Lung (tissue), 12 donors: ENCODE results near the gene CHST11. TPM values are rescaled to one million over a fixed set of nuclear protein-coding genes. Genes with fewer than 3 reads are reported as not detected.

ENCODE experiments used
- ATAC-seq: fragments of 200-7000 bp; cut with Tn5 transposase; one replicate; pipeline ENCODE4 v1.9.1; 2020; ENCODE audit warnings: moderate number of reproducible peaks; ENCODE audit not compliant: insufficient read depth, low FRiP score
- DNase-seq, 3 donors: peaks; one replicate each; pipeline ENCODE4 v3.0.0-alpha.2; 2013 to 2017
- H3K27ac ChIP-seq, 2 donors: one replicate each; pipeline ENCODE4 v1.5.1; 2013; ENCODE audit warnings: mild to moderate bottlenecking in 2 of 2, moderate library complexity in 2 of 2, control low read depth in 1 of 2, inconsistent platforms in 1 of 2, low read depth in 1 of 2, low read length in 1 of 2
- H3K27me3 ChIP-seq, 3 donors: one replicate each; pipeline ENCODE4 v1.5.1; 2013; ENCODE audit warnings: low read length in 2 of 3; ENCODE audit not compliant: control insufficient read depth in 3 of 3, insufficient read depth in 3 of 3
- H3K36me3 ChIP-seq, 4 donors: one replicate each; pipeline ENCODE4 v1.5.1; 2013; ENCODE audit warnings: low read length in 4 of 4, mild to moderate bottlenecking in 1 of 4, moderate library complexity in 1 of 4; ENCODE audit not compliant: control insufficient read depth in 4 of 4, insufficient read depth in 4 of 4
- H3K4me1 ChIP-seq, 5 donors: one replicate each; pipeline ENCODE4 v1.5.1; 2013; ENCODE audit warnings: low read length in 5 of 5, mild to moderate bottlenecking in 2 of 5, moderate library complexity in 1 of 5; ENCODE audit not compliant: control insufficient read depth in 5 of 5, insufficient read depth in 5 of 5
- H3K4me3 ChIP-seq: one replicate; pipeline ENCODE4 v1.5.1; 2013; ENCODE audit warnings: mild to moderate bottlenecking, control low read depth, moderate library complexity
- H3K9ac ChIP-seq, 2 donors: one replicate each; pipeline ENCODE4 v1.5.1; 2013; ENCODE audit warnings: low read length in 2 of 2, control low read depth in 1 of 2; ENCODE audit not compliant: insufficient read depth in 1 of 2
- H3K9me3 ChIP-seq, 4 donors: one replicate each; pipeline ENCODE4 v1.5.1; 2013; ENCODE audit warnings: low read length in 3 of 4, mild to moderate bottlenecking in 1 of 4, moderate library complexity in 1 of 4; ENCODE audit not compliant: control insufficient read depth in 4 of 4, insufficient read depth in 3 of 4
- WGBS, 2 donors: extraction: QIAGEN DNeasy Blood & Tissue Kit; methylation state at CpG; one replicate each; pipeline ENCODE4 v1.1.7; 2013; 5-methylcytosine and 5-hydroxymethylcytosine counted together
- polyA plus RNA-seq, 2 donors: library from polyadenylated mRNA; stranded (reverse); fragments of 200-250 nt; gene quantifications; one replicate each; pipeline ENCODE4 v1.2.1, GENCODE V29; 2013
- total RNA-seq, 2 donors: library from RNA; depleted of rRNA in 1 of 2; stranded (reverse); fragments of >200 nt in 1 of 2; gene quantifications; one replicate each; pipeline ENCODE4 v1.2.1, GENCODE V29; 2014 to 2021
- TF ChIP-seq, protein P1 (sequence below): IDR thresholded peaks from 2 replicates; pipeline ENCODE4 v1.5.1; 2012; ENCODE audit warnings: mild to moderate bottlenecking; ENCODE audit errors: control extremely low read depth, extremely low read depth
- donor health status: control.
- donor health status: control.
- donor health status: Bipolar disorder and iron deficiency.
- donor health status: healthy.
- donor health status: DM: yes; HTN: yes; CAD: no.

The CHST11 gene
- total and polyA plus RNA-seq, 4 donors: 9.0 to 63.2 (median 27.7) TPM

DNA sequence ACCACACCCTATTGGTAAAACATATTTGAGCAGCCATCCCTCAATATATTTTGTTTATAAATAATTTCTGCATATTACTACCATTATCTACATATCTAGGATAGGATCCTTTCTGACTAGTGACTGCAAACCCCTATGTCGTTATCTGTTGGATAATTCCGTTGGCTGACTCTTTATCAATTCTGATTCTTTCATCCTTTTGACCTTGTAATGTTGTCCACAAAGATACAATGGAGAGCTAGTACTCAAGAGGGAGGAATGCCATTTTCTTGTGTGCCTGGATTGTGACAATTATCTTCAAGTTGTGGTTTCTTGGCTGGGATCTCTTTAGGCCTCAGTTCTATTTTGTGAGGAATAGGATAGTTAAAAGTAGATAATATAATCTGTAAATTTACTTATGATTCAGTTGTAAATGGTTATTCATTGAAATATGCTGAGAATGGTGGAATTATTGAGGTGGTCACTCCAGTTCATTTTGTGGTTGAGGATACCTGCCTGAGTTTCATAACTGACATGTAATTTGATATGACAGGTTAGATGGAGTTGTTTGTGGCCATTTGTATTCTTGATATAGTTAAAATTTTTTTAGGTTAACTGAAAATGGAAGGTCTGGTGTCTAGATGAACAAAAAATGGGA, 10.1 kb downstream of the CHST11 start:
- no peaks in the 10 kb centered on the region for H3K27me3 ChIP-seq
- no peak overlapping the region for H3K9ac ChIP-seq
- H3K4me3 ChIP-seq: no peak overlapping the region
- no peak for DNase-seq
- peaks cover 0 to 7% (median 0%) of the 10 kb centered on the region in 5 donors for H3K4me1 ChIP-seq
- TF ChIP-seq, protein P1, sequence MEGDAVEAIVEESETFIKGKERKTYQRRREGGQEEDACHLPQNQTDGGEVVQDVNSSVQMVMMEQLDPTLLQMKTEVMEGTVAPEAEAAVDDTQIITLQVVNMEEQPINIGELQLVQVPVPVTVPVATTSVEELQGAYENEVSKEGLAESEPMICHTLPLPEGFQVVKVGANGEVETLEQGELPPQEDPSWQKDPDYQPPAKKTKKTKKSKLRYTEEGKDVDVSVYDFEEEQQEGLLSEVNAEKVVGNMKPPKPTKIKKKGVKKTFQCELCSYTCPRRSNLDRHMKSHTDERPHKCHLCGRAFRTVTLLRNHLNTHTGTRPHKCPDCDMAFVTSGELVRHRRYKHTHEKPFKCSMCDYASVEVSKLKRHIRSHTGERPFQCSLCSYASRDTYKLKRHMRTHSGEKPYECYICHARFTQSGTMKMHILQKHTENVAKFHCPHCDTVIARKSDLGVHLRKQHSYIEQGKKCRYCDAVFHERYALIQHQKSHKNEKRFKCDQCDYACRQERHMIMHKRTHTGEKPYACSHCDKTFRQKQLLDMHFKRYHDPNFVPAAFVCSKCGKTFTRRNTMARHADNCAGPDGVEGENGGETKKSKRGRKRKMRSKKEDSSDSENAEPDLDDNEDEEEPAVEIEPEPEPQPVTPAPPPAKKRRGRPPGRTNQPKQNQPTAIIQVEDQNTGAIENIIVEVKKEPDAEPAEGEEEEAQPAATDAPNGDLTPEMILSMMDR: no peak
- H3K9me3 ChIP-seq: no peaks in the 10 kb centered on the region
- WGBS, 2 donors: 89 to 92% methylated on average over 2 of the region's 2 CpGs
- ATAC-seq: no peak
- no peaks in the 10 kb centered on the region for H3K36me3 ChIP-seq
- no peak overlapping the region for H3K27ac ChIP-seq

DNA sequence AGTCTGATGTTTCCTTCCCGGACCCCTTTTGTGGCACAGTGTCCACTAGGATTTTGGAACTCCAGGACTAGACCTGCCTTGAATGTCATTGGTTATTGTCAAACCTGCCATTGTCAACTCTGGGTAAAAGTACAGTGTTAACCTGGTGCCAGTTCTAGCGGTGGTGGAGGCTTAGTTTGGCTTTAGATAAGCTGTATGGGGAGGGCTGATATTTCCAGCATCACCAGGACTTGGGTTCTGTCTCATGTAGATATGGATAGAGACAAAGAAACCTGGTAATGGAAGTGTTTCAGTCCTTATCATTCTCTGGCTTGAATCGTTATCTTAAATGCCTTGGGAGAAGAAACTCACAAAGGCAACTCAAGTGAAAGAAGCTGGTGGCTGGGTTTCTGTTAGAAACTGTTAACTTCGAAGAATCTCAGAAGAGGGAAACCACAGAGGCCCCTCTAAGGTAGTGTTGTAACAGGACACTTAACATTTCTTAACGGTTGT, 10.6 kb downstream of the CHST11 start:
- H3K36me3 ChIP-seq: no peaks in the 10 kb centered on the region
- no peak for DNase-seq
- WGBS, 2 donors: 35 to 57% methylated on average over 5 of the region's 5 CpGs
- no peak for ATAC-seq
- H3K4me3 ChIP-seq: no peak overlapping the region
- TF ChIP-seq, protein P1: no peak
- peaks cover 0 to 7% (median 0%) of the 10 kb centered on the region in 5 donors for H3K4me1 ChIP-seq
- H3K9ac ChIP-seq: no peak overlapping the region
- H3K9me3 ChIP-seq: no peaks in the 10 kb centered on the region
- no peak overlapping the region for H3K27ac ChIP-seq
- H3K27me3 ChIP-seq: no peaks in the 10 kb centered on the region

DNA sequence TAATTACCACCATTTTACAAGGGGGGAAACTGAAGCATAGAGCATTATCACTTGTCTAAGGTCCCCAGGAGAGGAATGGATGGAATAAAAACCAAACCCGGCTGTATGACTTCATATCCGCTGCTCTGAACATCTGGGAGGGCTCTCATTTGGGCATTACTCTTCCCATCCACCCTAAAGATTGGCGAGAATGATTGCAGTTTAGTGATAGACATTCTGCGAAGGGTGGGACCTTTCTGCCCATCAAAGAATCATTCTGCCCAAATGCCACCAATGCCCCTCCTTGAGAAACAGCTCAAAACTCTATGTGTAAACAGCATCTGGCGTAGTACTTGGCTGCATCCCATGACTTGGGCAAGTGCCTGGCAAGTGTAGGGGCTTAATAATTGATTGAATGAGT, 11.6 kb downstream of the CHST11 start:
- DNase-seq (no peak), ATAC-seq (no peak)
- 85 to 92% methylated on average over 5 of the region's 5 CpGs for WGBS, 2 donors
- H3K27ac ChIP-seq: no peak overlapping the region
- H3K9me3 ChIP-seq: no peaks in the 10 kb centered on the region
- H3K4me3 ChIP-seq: no peak overlapping the region
- no peak overlapping the region for H3K9ac ChIP-seq
- TF ChIP-seq, protein P1: no peak
- no peaks in the 10 kb centered on the region for H3K27me3 ChIP-seq
- no peaks in the 10 kb centered on the region for H3K36me3 ChIP-seq
- H3K4me1 ChIP-seq: peaks cover 0 to 10% (median 0%) of the 10 kb centered on the region in 5 donors
